Measurements from ENCODE around the gene OLFML2A.

Gene OLFML2A

DNA sequence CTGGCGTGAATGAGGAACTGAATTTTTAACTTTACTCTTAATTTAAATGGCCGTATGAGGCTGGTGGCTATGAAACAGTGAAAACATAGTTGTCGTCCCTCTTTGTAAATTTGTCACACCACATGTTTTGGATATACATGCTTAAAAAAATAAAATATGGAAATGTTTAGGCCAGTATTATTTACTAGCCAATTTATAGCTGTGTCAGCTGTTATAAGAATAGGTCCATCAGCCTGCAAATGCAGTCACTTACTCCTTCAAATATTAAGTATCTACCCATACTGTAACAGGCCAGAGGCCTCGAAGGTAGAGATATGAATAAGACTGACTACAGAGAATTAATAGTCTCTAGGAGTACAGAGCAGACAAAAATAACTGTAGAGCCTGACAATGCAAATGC, 35.8 kb upstream of the OLFML2A start:
- DNase-seq (ENCODE audit: low spot score) = no peak
- ChIA-PET POLR2A (ENCODE audit: low non-redundant PET) (no interaction called here), CTCF (interaction anchor here (1.1 kb wide), 1 partner anchor 25 kb away, joined by 3 read pairs; no protein-coding TSS in a partner anchor)
- H3K27ac ChIP-seq = no peak overlapping the region
- TF ChIP-seq, protein P1, sequence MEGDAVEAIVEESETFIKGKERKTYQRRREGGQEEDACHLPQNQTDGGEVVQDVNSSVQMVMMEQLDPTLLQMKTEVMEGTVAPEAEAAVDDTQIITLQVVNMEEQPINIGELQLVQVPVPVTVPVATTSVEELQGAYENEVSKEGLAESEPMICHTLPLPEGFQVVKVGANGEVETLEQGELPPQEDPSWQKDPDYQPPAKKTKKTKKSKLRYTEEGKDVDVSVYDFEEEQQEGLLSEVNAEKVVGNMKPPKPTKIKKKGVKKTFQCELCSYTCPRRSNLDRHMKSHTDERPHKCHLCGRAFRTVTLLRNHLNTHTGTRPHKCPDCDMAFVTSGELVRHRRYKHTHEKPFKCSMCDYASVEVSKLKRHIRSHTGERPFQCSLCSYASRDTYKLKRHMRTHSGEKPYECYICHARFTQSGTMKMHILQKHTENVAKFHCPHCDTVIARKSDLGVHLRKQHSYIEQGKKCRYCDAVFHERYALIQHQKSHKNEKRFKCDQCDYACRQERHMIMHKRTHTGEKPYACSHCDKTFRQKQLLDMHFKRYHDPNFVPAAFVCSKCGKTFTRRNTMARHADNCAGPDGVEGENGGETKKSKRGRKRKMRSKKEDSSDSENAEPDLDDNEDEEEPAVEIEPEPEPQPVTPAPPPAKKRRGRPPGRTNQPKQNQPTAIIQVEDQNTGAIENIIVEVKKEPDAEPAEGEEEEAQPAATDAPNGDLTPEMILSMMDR (conservative IDR thresholded peaks at IDR 0.05; ENCODE audit: low read depth) = no peak

DNA sequence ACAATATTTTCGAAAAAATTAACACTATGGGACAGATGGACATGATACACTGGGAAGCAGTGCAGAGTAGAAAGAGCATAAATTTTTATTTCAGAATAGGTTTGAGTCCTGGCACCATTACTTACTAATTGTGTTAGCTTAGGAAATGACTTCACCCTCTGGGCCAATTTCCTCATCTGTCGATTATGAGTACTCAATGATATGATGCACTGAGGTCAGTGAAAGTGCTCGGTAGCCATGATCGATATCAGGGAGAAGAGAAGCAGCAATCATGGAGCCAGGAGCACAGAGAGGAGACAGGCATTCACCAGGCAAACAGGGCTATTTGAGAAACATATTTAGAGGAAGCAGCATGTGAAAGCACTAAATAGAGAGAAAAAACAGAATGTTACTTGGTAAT, 35.3 kb upstream of the OLFML2A start:
- CTCF ChIA-PET = no interaction called here

DNA sequence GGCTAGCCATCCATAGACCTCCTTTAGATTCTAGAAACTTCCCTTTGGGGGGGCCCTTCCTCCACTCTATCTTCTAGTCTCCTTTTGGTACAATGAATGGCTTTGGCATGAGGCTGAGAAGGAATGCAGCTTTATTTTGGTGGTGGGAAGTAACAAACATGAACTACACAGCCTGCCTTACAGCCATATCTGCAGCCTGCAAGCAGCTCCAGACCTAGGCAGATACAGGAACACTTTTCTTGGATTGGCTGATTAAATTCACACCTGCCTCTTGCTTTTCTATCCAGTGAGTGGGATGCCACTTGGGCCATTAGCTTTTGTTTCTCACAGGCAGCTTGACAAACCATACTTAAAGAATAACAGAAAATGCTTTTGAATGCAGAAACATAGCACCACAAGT, 34.0 kb upstream of the OLFML2A start:
- POLR2A ChIA-PET (ENCODE audit: low non-redundant PET) = interaction anchor here (0.5 to 0.6 kb wide), 2 partner anchors 21 to 48 kb away, joined by 3 read pairs; no protein-coding TSS in a partner anchor
- CTCF ChIA-PET = interaction anchor here (0.6 to 1.5 kb wide), 4 partner anchors 8 to 26 kb away, joined by 3 to 6 read pairs (median 4); no protein-coding TSS in a partner anchor
- TF ChIP-seq, protein P1 (conservative IDR thresholded peaks at IDR 0.05; ENCODE audit: low read depth) = no peak

More for the DNA sequence above, 35.3 kb upstream of the OLFML2A start:
- no peak overlapping the region for H3K27ac ChIP-seq
- POLR2A ChIA-PET (ENCODE audit: low non-redundant PET) = no interaction called here
- TF ChIP-seq, protein P1 (conservative IDR thresholded peaks at IDR 0.05; ENCODE audit: low read depth) = no peak
- no peak for DNase-seq (ENCODE audit: low spot score)

DNA sequence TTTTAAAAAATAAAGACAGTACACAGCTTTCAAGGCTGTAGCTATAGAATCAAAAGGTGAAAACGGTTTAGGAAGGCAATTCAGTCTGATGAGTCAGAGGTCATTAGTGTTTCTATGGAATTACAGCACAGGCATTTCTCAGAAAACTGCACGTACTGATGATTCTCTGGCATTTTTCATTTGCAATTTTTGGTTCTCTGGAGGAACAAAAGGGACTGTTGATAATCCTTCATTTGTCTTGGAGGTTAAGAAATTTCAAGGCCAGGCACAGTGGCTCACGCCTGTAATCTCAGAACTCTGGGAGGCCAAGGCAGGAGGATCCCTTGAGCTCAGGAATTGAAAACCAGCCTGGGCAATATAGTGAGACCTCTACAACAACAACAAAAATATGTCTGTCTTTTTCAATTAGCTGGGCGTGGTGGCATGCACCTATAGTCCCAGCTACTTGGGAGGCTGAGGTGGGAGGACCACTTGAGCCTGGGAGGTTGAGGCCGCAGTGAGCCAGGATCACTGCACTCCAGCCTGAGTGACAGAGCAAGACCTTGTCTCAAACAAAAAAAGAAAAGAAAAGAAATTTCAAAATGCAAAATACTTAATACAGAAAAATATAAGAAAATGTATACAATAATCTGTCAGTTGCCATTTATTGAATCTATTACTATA, 33.1 kb upstream of the OLFML2A start:
- peak; percentile 51 for DNase-seq (ENCODE audit: low spot score)
- TF ChIP-seq, protein P1 (conservative IDR thresholded peaks at IDR 0.05; ENCODE audit: low read depth) = no peak
- POLR2A ChIA-PET (ENCODE audit: low non-redundant PET) = interaction anchor here (0.6 kb wide), 1 partner anchor 47 kb away, joined by 3 read pairs; no protein-coding TSS in a partner anchor
- H3K27ac ChIP-seq = peak overlapping the region; percentile 62
- CTCF ChIA-PET = interaction anchor here (0.6 to 1.5 kb wide), 5 partner anchors 10 to 307 kb away, joined by 3 to 6 read pairs (median 5); partner anchors contain the start of gene WDR38

More for the DNA sequence above, 34.0 kb upstream of the OLFML2A start:
- no peak for DNase-seq (ENCODE audit: low spot score)
- no peak overlapping the region for H3K27ac ChIP-seq

DNA sequence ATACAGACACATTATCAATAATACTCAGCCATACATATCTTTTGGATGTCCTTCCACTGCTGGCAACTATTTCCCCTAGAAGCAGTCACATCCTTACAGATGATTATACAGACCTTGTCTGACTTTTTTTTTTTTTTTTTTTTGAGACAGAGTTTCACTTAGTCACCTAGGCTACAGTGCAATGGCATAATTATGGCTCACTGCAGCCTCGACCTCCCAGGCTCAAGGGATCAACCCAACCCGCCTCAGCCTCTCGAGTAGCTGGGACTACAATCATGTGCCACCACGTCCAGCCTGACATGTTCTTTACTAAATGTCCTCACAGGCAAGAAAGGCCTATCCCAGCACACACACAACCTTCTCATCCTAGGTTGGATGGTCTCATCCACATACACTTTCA, 29.9 kb upstream of the OLFML2A start:
- DNase-seq (ENCODE audit: low spot score) = no peak
- H3K27ac ChIP-seq = no peak overlapping the region
- ChIA-PET CTCF (interaction anchor here (0.8 kb wide), 1 partner anchor 20 kb away, joined by 3 read pairs; no protein-coding TSS in a partner anchor), POLR2A (ENCODE audit: low non-redundant PET) (no interaction called here)
- TF ChIP-seq, protein P1 (conservative IDR thresholded peaks at IDR 0.05; ENCODE audit: low read depth) = no peak

DNA sequence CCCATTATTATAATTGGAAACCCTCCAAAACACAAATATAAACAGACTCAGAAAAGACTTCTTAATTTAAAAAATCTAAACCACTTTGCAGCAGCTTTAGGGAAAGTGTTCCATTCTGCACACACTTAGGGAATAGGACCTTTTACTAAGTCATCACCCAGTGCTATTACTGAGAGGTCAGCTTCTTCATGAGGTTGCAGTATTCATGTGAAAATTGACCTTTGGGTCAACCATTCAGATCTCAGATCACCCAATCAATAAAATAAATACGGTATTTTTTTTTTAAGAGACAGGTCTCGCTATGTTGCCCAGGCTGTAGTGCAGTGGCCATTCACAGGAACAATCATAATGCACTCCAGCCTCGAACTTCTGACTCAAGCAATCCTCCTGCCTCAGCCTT, 27.6 kb upstream of the OLFML2A start:
- no peak overlapping the region for H3K27ac ChIP-seq
- TF ChIP-seq, protein P1 (conservative IDR thresholded peaks at IDR 0.05; ENCODE audit: low read depth) = no peak
- ChIA-PET POLR2A (ENCODE audit: low non-redundant PET) (no interaction called here), CTCF (interaction anchor here (0.7 kb wide), 1 partner anchor 1861 kb away, joined by 3 read pairs; no protein-coding TSS in a partner anchor)
- DNase-seq (ENCODE audit: low spot score) = no peak

Measured in RWPE1 (cell line).